Panc1 (cell line): Measurements from ENCODE around the gene CAPN2. TPM values are rescaled to one million over a fixed set of nuclear protein-coding genes. Genes with fewer than 3 reads are reported as not detected.

Source experiments
- ATAC-seq: fragments of 200-7000 bp; cut with Tn5 transposase; 2 replicates; pipeline ENCODE4 v1.9.1; 2020; ENCODE audit warnings: mild to moderate bottlenecking, moderate library complexity
- BruUV-seq: library from RNA; stranded (reverse); fragments of 400-500 nt; replicated peaks from 2 replicates; lab custom pipeline; 2021; lab: Mats Ljungman, UMichigan
- CTCF ChIA-PET: fragments of 300-600 bp; sonication (Branson Sonifier 250); formaldehyde crosslinking; loops from one replicate; lab custom pipeline; 2022; ENCODE audit warnings: antibody characterized with exemption; lab: Charles Lee
- POLR2A ChIA-PET: fragments of 300-600 bp; sonication (Branson Sonifier 250); formaldehyde crosslinking; loops from one replicate; lab custom pipeline; 2022; ENCODE audit warnings: antibody characterized with exemption; lab: Charles Lee
- DNase-seq: peaks from one replicate; pipeline ENCODE4 v3.0.0-alpha.2; 2010; ENCODE audit warnings: low read depth, low spot score
- H3K27ac ChIP-seq: 2 replicates; pipeline ENCODE4 v1.5.1; 2011; ENCODE audit warnings: mild to moderate bottlenecking, low read length, inconsistent platforms
- H3K27me3 ChIP-seq: fragments of 200-500 bp; sonication (Bioruptor generic); 2 replicates; pipeline ENCODE4 v1.6.0; 2014; ENCODE audit warnings: low read length, inconsistent platforms; ENCODE audit not compliant: control insufficient read depth, insufficient read depth
- H3K36me3 ChIP-seq: fragments of 200-500 bp; sonication (Bioruptor generic); 2 replicates; pipeline ENCODE4 v1.5.1; 2014; ENCODE audit warnings: inconsistent platforms, mild to moderate bottlenecking, low read length, moderate library complexity; ENCODE audit not compliant: control insufficient read depth, insufficient read depth
- H3K4me1 ChIP-seq: 2 replicates; pipeline ENCODE4 v1.5.1; 2011; ENCODE audit warnings: inconsistent platforms, mild to moderate bottlenecking, low read length, moderate library complexity; ENCODE audit not compliant: control insufficient read depth, insufficient read depth
- H3K4me3 ChIP-seq, 2 experiments: 2 replicates each; pipeline ENCODE4 v1.5.1; 2011 to 2012; ENCODE audit warnings: low read depth in 2 of 2, low read length in 2 of 2, mild to moderate bottlenecking in 2 of 2, inconsistent platforms in 1 of 2, moderate library complexity in 1 of 2
- H3K9me3 ChIP-seq: fragments of 200-500 bp; sonication (Bioruptor generic); 2 replicates; pipeline ENCODE4 v1.5.1; 2014; ENCODE audit warnings: low read depth, mild to moderate bottlenecking, inconsistent platforms, low read length, moderate library complexity; ENCODE audit not compliant: control insufficient read depth, insufficient read depth
- CTCF ChIP-seq: fragments of 450-650 bp; IDR thresholded peaks from 2 replicates; pipeline ENCODE4 v1.5.1; 2017; ENCODE audit warnings: mild to moderate bottlenecking
- POLR2AphosphoS5 ChIP-seq: IDR thresholded peaks from 2 replicates; pipeline ENCODE4 v1.6.1; 2012; ENCODE audit warnings: mild to moderate bottlenecking, low read depth, low read length, moderate library complexity
- REST ChIP-seq, 2 experiments: IDR thresholded peaks; 2 replicates each; pipeline ENCODE4 v1.6.1; 2011 to 2012; ENCODE audit warnings: low read depth in 2 of 2, control low read depth in 1 of 2, low read length in 1 of 2, mild to moderate bottlenecking in 1 of 2, moderate library complexity in 1 of 2; ENCODE audit not compliant: insufficient read depth in 1 of 2
- SIN3A ChIP-seq: IDR thresholded peaks from 2 replicates; pipeline ENCODE4 v1.6.1; 2012; ENCODE audit warnings: low read depth, mild to moderate bottlenecking, low read length, moderate library complexity, borderline replicate concordance; ENCODE audit not compliant: insufficient read depth
- TCF7L2 ChIP-seq: IDR thresholded peaks from 2 replicates; pipeline ENCODE4 v1.6.1; 2011; ENCODE audit warnings: mild to moderate bottlenecking, low read depth, low read length, inconsistent platforms
- in situ Hi-C: cut with HindIII; loops from 2 replicates; pipeline ENCODE4 v1.10.0; 2016; ENCODE audit warnings: low sequenced_read_pairs, low pct_unique_long_range_greater_than_20kb
- intact Hi-C: fragments of 100-400 bp; cut with micrococcal nuclease; formaldehyde crosslinking; loops from one replicate; pipeline ENCODE4 v1.10.0; 2022; ENCODE audit not compliant: unreplicated experiment
- total RNA-seq: library from RNA; stranded (reverse); gene quantifications from one replicate; pipeline ENCODE4 v1.2.1, GENCODE V29; 2021; ENCODE audit not compliant: unreplicated experiment

CAPN2 gene
- total RNA-seq, 1 experiment from 2014 or later: 171 TPM

GRCh38 chr1:223700388-223700918, 11.9 kb upstream of the CAPN2 start:
- intact Hi-C loops (loop anchor here (10.0 kb wide), 1 partner anchor 634 kb away; the partner anchor contains the start of gene NVL), in situ Hi-C loops (no loop called here)
- TF ChIP-seq TCF7L2 (0 out of 2 replicates have a peak, but pooled peaks have one; percentile 16), SIN3A (no peak)
- H3K9me3 ChIP-seq: no peaks in the 10 kb centered on the region
- ATAC-seq (peak; percentile 2; the same call in 1 of the 2 replicates), DNase-seq (no peak)
- no peak overlapping the region; a peak in 1 of 4 replicates for H3K4me3 ChIP-seq
- H3K27ac ChIP-seq: peak overlapping the region; percentile 90
- ChIA-PET CTCF (interaction anchor here (1.2 to 1.3 kb wide), 2 partner anchors 48 to 58 kb away, joined by 6 to 7 read pairs; no protein-coding TSS in a partner anchor), POLR2A (interaction anchor here (0.9 kb wide), 1 partner anchor 146 kb away, joined by 3 read pairs; no protein-coding TSS in a partner anchor)
- TSS peak; percentile 86 for BruUV-seq
- no peaks in the 10 kb centered on the region for H3K36me3 ChIP-seq
- no peaks in the 10 kb centered on the region for H3K27me3 ChIP-seq
- peaks cover 45% of the 10 kb centered on the region for H3K4me1 ChIP-seq

GRCh38 chr1:223700942-223701637, 11.2 kb upstream of the CAPN2 start:
- in situ Hi-C loops (no loop called here), intact Hi-C loops (loop anchor here (10.0 kb wide), 1 partner anchor 634 kb away; the partner anchor contains the start of gene NVL)
- Histone ChIP-seq H3K4me1 (peaks cover 51% of the 10 kb centered on the region), H3K27me3 (no peaks in the 10 kb centered on the region), H3K9me3 (no peaks in the 10 kb centered on the region), H3K27ac (peak overlapping the region; percentile 90), H3K36me3 (no peaks in the 10 kb centered on the region), H3K4me3 (peak overlapping the region in 1 of 2 experiments; percentile 36; a peak in 2 of 4 replicates)
- no peak for TF ChIP-seq TCF7L2
- no peak for TF ChIP-seq CTCF
- no peak; the same call in 1 of the 2 replicates for TF ChIP-seq POLR2AphosphoS5
- no peak for TF ChIP-seq REST (IDR thresholded peaks at IDR 0.05; ENCODE audit: insufficient read depth in 1 of 2, low read depth in 2 of 2, low read length in 1 of 2)
- no peak for TF ChIP-seq SIN3A
- POLR2A ChIA-PET: interaction anchor here (0.5 to 0.9 kb wide), 2 partner anchors 145 to 286 kb away, joined by 3 to 4 read pairs; no protein-coding TSS in a partner anchor
- CTCF ChIA-PET: interaction anchor here (0.7 to 1.3 kb wide), 3 partner anchors 47 to 396 kb away, joined by 3 to 7 read pairs (median 6); no protein-coding TSS in a partner anchor
- DNase-seq (peak; percentile 97), ATAC-seq (peak; percentile 85)
- BruUV-seq: no TSS peak
